AG20443 (cell line): Measurements from ENCODE around the gene FBXL19.
A peak's percentile ranks its signal among the peaks of the same experiment; 100 is the strongest.

Experiments used
- DNase-seq: peaks from one replicate; pipeline ENCODE4 v3.0.0; 2012; ENCODE audit warnings: low spot score, mixed read lengths

Gene FBXL19

DNA sequence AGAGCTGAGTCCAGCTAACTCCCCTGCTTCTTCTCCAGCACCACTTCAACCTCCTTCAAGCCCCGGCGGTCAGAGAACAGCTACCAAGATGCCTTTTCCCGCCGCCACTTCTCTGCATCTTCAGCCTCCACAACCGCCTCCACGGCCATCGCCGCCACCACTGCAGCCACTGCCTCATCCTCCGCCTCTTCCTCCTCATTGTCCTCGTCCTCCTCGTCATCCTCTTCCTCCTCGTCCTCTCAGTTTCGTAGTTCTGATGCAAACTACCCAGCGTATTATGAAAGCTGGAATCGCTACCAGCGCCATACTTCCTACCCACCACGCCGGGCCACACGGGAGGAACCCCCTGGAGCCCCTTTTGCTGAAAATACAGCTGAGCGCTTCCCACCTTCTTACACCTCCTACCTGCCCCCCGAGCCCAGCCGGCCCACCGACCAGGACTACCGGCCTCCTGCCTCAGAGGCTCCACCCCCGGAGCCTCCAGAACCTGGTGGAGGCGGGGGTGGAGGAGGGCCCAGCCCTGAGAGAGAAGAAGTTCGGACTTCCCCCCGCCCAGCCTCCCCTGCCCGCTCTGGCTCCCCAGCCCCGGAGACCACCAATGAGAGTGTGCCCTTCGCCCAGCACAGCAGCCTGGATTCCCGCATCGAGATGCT, 41.3 kb downstream of the FBXL19 start:
- DNase-seq = no peak

DNA sequence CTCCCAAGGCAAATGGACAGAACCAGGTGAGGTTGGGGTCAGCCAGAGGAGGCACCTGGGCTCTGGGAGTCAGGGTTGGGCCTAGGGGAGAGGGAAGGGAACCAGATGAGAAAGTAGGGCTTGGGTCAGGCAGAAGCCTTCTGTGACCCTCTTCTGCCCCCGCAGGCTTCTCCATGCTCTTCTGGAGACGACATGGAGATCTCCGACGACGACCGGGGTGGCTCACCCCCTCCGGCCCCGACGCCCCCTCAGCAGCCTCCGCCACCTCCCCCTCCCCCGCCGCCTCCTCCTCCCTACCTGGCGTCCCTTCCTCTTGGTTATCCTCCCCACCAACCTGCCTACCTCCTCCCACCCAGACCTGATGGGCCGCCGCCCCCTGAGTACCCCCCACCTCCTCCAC, 42.1 kb downstream of the FBXL19 start:
- no peak for DNase-seq

DNA sequence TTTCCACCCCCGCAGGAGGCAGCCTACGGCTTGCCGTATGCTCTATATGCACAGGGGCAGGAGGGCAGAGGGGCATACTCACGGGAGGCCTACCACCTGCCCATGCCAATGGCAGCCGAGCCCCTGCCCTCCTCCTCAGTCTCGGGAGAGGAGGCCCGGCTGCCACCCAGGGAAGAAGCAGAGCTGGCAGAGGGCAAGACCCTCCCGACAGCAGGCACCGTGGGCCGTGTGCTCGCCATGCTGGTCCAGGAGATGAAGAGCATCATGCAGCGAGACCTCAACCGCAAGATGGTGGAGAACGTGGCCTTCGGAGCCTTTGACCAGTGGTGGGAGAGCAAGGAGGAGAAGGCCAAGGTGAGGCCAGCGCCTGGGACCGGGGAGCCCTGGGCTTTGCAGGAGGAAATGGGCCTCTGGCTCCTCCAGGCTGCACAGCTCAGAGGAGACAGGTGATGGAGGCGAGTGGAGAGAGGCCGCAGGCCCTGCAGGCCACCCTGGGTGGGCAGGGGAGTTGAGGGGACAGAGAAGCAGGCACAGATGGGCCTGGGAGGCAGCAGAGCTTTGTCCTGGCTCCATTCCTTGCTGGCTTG, 42.8 kb downstream of the FBXL19 start:
- DNase-seq = no peak

DNA sequence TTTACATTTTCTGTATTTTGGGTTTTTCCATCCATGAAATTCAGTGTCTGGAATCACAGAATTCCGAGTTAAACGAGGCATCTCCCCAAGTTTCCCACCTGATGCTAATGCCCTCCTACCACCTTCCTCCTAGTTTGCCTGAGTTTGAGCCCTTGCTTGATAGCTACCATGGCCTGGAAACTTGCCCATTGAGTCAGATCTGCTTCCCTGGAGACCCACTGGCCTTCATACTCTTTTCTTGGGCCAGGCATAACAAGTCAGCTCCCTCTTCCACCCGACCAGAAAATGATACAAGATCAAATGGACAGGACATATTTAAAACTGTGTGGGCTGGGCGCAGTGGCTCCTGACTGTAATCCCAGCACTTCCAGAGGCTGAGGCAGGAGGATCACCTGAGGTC, 44.4 kb downstream of the FBXL19 start:
- DNase-seq = no peak

DNA sequence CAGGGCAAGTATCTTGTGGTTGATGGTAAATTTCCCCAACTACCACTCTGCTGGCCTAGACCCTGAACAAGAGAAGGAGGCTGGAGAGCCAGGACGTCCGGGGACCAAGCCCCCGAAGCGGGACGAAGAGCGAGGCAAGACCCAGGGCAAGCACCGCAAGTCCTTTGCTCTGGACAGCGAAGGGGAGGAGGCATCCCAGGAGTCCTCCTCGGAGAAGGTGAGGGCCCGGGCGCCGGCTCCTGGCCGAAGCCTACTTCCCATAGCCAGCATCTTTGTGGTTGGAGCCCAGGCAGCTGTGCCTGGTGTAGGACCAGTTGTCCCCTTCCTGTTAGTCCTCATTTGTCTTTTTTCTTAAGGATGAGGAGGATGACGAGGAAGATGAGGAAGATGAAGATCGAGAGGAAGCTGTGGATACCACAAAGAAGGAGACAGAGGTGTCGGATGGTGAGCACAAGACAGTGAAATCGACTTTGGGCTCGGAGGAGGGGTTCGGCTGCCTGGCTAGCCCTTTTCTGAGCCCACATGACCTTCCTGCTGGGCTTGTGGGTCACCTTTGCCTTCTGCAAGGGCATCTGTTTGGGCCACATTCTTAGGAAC, 46.0 kb downstream of the FBXL19 start:
- DNase-seq = no peak

DNA sequence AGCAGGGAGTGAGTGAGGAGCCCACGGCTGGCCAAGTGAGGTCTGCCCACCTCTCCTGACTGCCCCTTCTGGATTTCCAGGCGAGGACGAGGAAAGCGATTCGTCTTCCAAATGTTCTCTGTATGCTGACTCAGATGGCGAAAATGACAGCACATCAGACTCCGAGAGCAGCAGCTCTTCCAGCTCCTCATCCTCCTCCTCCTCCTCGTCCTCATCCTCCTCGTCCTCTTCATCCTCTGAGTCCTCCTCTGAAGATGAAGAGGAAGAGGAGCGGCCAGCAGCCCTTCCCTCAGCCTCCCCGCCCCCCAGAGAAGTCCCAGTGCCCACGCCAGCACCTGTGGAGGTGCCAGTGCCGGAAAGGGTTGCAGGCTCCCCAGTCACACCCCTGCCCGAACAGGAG, 47.9 kb downstream of the FBXL19 start:
- DNase-seq = no peak

DNA sequence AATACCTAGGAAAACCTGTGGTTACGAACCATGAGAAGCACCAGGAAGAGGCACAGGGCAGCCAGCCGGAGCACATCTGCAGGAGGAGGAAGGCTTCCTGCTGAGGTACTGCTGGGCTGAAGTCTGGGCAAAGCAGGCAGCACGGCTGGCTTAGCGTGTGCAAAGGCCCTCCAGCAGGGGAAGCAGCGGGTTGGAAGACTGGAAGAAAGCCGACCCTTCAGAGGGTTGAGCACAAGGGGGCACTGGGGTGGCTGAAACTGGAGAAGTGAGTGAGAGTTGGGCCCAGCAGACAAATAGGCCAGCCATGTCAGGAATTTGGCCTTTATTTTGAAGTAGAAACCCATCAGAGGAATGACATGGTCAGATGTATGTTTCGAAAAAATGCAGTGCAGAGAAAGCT, 49.5 kb downstream of the FBXL19 start:
- DNase-seq = no peak

DNA sequence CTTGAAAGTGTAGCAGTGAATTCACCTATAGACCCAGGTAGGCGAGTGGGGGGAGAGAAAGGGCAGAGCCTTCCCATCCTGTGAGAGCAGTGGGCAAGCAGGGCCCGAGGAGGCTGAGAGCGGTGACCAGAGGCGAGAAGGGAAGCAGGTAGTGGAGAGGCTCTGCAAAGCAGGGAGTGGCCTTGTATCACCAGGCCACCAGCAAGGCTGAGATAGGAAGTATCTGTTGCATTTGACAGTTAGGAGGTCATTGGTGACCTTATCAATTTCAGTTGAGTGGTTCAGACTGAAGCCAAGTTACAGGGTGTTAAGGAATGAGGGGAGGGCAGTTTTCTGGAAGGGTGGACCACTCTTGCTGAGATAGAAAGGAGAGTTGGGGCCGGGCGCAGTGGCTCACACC, 51.0 kb downstream of the FBXL19 start:
- no peak for DNase-seq

DNA sequence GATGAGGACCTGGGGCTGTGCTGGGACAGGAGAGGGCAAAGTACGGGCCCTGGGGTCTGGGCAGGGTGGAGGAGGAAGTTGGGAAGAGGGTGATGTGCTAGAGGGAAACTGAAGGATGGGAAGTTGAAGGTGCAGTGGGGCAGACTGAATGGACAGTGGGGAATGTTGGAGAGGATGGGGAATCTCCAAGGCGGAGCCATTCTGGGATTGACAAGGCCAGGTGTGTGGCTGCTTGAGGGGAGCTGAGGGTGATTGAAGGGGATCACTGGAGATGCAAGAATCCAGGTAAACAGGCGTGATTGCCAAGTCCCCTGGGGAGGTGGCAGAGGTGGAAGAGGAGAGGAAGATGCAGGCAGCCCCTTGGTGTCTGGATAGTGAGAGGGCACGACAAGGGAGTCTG, 53.1 kb downstream of the FBXL19 start:
- DNase-seq = no peak

DNA sequence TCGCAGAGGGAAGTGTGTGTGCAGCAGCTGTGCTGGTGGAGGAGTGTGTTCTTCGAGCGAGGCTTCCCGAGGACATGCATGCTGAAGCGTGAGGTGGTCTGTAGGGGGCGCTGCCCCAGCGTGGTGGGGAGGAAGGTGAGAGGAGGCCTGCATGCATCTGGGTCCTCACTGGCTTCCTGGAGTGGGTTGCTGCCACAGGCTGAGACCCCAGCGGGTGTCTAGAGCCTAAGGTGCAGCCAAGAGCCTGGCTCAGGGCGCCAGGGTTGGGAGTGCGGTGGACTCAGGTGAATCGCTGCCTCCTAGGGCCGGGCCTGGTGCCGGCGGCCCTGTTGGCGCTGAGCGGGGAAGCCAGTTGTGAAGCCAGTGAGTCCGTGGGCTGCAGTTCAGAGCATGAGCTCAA, 54.1 kb downstream of the FBXL19 start:
- DNase-seq = no peak

DNA sequence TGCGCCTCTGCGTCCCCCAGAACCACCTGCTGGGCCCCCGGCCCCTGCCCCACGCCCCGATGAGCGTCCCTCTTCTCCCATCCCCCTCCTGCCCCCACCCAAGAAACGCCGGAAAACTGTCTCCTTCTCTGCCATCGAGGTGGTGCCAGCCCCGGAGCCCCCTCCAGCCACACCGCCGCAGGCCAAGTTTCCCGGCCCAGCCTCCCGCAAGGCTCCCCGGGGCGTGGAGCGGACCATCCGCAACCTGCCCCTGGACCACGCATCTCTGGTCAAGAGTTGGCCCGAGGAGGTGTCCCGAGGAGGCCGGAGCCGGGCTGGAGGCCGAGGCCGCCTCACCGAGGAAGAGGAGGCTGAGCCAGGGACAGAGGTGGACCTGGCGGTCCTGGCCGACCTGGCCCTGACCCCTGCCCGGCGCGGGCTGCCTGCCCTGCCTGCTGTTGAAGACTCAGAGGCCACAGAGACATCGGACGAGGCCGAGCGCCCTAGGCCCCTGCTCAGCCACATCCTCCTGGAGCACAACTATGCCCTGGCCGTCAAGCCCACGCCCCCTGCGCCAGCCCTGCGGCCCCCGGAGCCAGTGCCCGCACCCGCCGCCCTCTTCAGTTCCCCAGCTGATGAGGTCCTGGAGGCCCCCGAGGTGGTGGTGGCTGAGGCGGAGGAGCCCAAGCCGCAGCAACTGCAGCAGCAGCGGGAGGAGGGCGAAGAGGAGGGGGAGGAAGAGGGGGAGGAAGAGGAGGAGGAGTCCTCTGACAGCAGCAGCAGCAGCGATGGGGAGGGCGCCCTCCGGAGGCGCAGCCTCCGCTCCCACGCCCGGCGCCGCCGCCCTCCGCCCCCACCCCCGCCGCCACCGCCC, 56.0 kb downstream of the FBXL19 start:
- no peak for DNase-seq

DNA sequence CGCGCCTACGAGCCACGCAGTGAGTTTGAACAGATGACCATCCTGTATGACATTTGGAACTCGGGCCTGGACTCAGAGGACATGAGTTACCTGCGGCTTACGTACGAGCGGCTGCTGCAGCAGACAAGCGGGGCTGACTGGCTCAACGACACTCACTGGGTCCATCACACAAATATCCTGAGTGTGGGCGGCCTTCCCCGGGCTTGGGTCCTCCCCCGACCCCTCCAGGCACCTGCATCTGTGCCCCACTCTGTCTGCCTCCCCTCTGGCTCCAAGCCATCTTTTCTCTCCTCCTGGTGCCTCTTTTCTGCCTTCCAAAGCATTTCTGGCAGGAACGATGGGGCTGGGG, 56.6 kb downstream of the FBXL19 start:
- no peak for DNase-seq

DNA sequence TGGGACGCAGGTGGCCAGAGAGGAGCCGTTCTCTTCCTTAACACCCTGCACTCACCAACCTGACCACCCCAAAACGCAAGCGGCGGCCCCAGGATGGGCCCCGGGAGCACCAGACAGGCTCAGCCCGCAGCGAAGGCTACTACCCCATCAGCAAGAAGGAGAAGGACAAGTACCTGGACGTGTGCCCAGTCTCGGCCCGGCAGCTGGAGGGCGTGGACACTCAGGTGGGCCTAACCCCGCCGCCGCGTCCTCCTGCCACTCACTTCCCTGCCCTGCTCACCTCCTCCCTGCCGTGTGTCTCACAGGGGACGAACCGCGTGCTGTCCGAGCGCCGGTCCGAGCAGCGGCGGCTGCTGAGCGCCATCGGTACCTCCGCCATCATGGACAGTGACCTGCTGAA, 57.1 kb downstream of the FBXL19 start:
- DNase-seq = no peak

DNA sequence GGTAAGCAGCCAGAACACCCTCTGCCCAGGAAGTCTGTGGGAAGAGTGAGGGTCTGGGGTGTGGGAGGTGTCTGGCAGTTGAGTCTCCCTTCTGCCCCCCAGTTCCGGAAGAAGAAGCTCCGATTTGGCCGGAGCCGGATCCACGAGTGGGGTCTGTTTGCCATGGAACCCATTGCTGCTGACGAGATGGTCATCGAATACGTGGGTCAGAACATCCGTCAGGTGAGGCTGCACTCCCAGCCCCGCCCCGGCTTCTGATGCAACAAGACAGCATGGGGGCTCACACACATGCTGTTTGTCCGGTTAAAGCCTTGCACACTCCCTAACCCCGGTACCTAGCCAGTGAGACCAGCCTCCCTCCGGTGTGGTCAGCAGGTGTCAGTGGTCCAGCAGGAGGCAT, 57.6 kb downstream of the FBXL19 start:
- DNase-seq = no peak

DNA sequence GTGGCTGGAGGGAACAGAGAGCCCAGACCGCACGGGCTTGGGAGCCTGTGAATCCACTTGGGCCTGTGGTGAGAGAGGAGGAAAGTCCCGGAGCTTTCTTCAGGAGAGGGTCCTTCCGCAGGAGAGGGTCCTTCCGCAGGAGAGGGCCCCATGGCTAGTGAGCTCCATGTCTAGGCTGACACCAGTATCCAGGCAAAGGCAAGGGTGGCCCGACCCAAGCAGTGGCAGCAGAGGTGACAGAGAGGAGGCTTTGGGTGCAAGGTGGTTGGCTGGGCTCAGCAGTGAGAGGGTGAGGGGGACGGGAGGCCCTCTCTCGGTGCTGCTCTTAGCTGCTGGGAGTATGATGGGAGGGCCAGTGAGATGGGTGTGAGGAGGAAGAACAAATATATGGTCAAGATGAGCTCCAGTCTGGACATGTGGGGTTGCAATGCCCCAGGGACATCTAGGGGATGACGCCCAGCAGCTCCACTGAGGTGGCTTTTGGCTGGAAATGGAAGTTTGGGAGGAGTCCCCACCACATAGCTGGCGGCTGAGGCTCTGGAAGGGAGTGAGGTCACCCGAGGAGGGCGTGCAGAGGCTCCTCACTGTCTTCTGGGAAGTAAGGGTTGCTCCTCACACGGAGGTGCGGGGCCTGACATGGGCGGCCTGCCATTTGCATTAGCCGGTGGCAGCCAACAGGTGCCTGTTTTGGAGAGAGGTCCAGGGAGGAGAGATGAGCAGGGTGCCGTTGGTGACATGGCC, 59.3 kb downstream of the FBXL19 start:
- peak; percentile 93 for DNase-seq

DNA sequence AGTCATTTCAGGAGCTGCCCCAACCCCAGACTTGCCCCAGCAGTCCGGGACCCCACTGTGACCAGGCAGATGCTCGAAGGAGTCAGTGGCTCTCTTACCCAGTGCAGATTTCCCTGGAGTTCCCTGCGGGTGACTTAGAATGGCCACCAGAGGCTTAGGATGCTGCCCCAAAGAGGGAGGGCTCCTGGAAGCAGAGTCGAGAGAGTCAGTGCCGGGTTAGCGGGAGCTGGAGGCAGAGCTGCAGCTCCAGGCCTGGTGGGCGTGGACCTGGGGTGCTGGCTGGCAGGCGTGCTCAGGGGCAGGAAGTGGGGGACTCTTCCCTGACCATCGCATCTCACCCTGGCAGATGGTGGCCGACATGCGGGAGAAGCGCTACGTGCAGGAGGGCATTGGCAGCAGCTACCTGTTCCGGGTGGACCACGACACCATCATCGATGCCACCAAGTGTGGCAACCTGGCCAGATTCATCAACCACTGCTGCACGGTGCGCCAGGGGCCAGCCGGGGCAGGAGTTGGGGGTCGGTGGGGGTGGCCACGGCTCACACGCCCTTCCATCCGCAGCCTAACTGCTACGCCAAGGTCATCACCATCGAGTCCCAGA, 60.0 kb downstream of the FBXL19 start:
- no peak for DNase-seq

DNA sequence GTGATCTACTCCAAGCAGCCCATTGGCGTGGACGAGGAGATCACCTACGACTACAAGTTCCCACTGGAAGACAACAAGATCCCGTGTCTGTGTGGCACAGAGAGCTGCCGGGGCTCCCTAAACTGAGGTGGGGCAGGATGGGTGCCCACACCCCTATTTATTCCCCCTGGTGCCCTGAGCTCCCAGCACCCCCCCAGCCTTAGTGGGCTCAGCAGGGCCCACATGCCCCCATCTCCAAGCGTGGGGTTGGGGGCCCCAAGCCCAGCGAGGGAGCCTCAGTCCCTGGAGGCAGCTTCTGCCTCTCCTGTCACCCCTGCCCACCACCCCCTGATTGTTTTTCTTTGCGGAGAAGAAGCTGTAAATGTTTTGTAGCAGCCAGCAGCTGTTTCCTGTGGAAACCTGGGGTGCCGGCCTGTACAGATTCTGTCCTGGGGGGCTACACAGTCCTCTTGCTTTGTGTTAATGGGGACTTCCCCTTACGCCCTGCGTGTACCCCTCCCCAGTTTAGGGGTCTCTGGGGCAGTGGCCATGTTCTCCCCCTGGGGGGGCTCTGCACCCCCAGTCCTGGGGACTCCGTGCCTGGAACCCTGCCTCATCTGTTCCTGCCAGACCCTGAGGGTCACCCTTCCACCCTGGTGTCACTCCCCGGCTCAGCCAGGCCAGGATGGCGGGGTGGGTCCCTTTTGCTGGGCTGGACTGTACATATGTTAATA, 60.7 kb downstream of the FBXL19 start:
- DNase-seq = no peak

DNA sequence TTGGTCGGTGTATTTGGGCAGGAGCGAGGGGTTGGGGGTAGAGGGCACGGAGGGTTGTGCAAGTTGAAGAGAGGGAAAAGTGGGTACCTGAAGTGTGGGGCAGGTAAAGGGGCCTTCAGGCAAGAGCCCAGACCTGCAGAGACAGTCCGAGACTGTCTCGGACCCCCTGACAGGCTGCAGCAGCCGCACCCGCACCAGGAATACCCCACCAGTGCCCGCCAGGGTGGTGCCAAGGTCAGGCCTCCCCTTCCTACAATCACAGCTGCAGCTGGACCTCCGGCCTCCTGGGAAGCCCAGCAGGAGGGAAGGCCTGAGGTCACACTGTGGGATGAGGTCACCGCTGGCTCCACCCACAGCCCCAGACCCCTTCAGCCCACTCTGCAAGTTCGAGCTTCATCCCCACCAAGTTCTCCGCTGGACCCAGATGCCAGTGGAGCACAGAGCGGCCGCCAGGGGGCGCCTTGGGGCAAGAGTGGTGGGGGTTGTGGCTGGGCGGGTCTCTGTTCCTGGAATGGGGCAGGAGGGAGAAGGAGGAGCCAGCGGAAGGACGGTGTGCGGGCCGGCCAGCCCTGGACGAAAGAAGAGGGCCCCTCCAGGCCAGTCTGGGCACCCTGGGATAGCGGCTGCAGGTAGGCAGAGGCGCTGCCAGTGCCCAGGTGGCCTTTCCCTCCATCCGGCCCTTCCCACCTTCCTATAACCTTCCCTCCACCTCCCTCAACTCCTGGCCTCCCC, 61.5 kb downstream of the FBXL19 start, which contains the start of gene HSD3B7:
Gene HSD3B7 (plus strand): TSS at position 539 of the 732 bp plus-strand sequence. CDS start 452 bp downstream, outside the sequence.
- peak; percentile 95 for DNase-seq

DNA sequence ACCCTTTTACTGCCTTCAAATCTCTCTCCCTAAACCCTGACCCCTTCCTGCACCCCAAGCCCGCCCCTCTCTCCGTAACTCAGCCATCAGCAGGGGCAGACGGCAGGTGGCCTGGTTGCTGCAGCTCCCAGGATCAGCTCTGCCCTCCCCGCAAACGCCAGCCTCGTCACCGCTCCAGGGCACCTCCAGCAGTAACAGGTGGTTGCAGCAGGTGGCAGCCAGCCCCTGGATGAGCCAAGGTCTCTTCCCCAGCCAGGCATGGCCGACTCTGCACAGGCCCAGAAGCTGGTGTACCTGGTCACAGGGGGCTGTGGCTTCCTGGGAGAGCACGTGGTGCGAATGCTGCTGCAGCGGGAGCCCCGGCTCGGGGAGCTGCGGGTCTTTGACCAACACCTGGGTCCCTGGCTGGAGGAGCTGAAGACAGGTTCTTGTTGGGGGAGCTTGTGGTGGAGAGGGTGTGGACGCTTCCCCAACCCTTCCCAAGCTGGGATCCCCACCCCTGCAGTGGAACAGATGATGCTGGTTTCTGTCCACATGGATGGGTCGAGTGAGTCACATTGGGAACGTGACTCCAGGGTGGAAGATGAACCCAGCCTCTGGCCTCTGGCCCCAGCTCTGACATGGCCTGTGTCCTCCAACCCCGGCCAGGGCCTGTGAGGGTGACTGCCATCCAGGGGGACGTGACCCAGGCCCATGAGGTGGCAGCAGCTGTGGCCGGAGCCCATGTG, 62.2 kb downstream of the FBXL19 start:
- DNase-seq = peak; percentile 80
